Measurements from ENCODE around the gene TRMT2A.

Gene TRMT2A

GRCh38 chr22:20116376-20116950 lies 563 bp downstream of the TRMT2A start:
- Histone ChIP-seq H3K27me3 (ENCODE audit: control insufficient read depth in 1 of 2, insufficient read depth in 2 of 2, low read length in 2 of 2) (no peaks in the 10 kb centered on the region), H3K9ac (ENCODE audit: low read length in 2 of 2) (peak overlapping the region; percentile 78 to 93), H3K36me3 (ENCODE audit: control insufficient read depth in 2 of 2, insufficient read depth in 2 of 2, low read length in 2 of 2) (peaks cover 29 to 32% of the 10 kb centered on the region in 2 donors), H3K4me3 (ENCODE audit: low read length in 2 of 2) (peak overlapping the region; percentile 71 to 90), H3K27ac (ENCODE audit: low read length) (peak overlapping the region; percentile 80), H3K4me1 (ENCODE audit: control insufficient read depth, insufficient read depth, low read length) (peaks cover 35% of the 10 kb centered on the region), H3K9me3 (ENCODE audit: control insufficient read depth in 2 of 2, low read length in 2 of 2) (no peaks in the 10 kb centered on the region)

- peaks cover 35% of the 10 kb centered on the region for H3K4me1 ChIP-seq (ENCODE audit: control insufficient read depth, insufficient read depth, low read length)
- H3K36me3 ChIP-seq (ENCODE audit: control insufficient read depth in 2 of 2, insufficient read depth in 2 of 2, low read length in 2 of 2), result peaks cover 29 to 32% of the 10 kb centered on the region in 2 donors
These were observed 1.2 kb downstream of the TRMT2A start, which contains the start of gene RANBP1 for GRCh38 chr22:20115691-20116375. Gene RANBP1 (plus strand): TSS chr22:20116104. CDS start chr22:20116185, 81 bp downstream.

GRCh38 chr22:20114506-20115475 lies 2.2 kb downstream of the TRMT2A start:
- Histone ChIP-seq H3K9me3 (ENCODE audit: control insufficient read depth in 2 of 2, low read length in 2 of 2) (no peaks in the 10 kb centered on the region), H3K9ac (ENCODE audit: low read length in 2 of 2) (no peak overlapping the region), H3K27ac (ENCODE audit: low read length) (no peak overlapping the region), H3K4me3 (ENCODE audit: low read length in 2 of 2) (no peak overlapping the region), H3K27me3 (ENCODE audit: control insufficient read depth in 1 of 2, insufficient read depth in 2 of 2, low read length in 2 of 2) (no peaks in the 10 kb centered on the region), H3K4me1 (ENCODE audit: control insufficient read depth, insufficient read depth, low read length) (peaks cover 30% of the 10 kb centered on the region), H3K36me3 (ENCODE audit: control insufficient read depth in 2 of 2, insufficient read depth in 2 of 2, low read length in 2 of 2) (peaks cover 32 to 33% of the 10 kb centered on the region in 2 donors)

More at GRCh38 chr22:20115691-20116375, 1.2 kb downstream of the TRMT2A start, which contains the start of gene RANBP1:
- Histone ChIP-seq H3K9me3 (ENCODE audit: control insufficient read depth in 2 of 2, low read length in 2 of 2) (no peaks in the 10 kb centered on the region), H3K4me3 (ENCODE audit: low read length in 2 of 2) (peak within 1 kb of the TSS; percentile 71 to 90), H3K9ac (ENCODE audit: low read length in 2 of 2) (peak within 1 kb of the TSS; percentile 78 to 93), H3K27me3 (ENCODE audit: control insufficient read depth in 1 of 2, insufficient read depth in 2 of 2, low read length in 2 of 2) (no peaks in the 10 kb centered on the region), H3K27ac (ENCODE audit: low read length) (peak within 1 kb of the TSS; percentile 80)

GRCh38 chr22:20113551-20114310 lies 3.3 kb downstream of the TRMT2A start:
- Histone ChIP-seq H3K27ac (ENCODE audit: low read length) (no peak overlapping the region), H3K4me3 (ENCODE audit: low read length in 2 of 2) (no peak overlapping the region), H3K4me1 (ENCODE audit: control insufficient read depth, insufficient read depth, low read length) (peaks cover 26% of the 10 kb centered on the region), H3K9ac (ENCODE audit: low read length in 2 of 2) (no peak overlapping the region), H3K27me3 (ENCODE audit: control insufficient read depth in 1 of 2, insufficient read depth in 2 of 2, low read length in 2 of 2) (no peaks in the 10 kb centered on the region), H3K36me3 (ENCODE audit: control insufficient read depth in 2 of 2, insufficient read depth in 2 of 2, low read length in 2 of 2) (peaks cover 34 to 35% of the 10 kb centered on the region in 2 donors), H3K9me3 (ENCODE audit: control insufficient read depth in 2 of 2, low read length in 2 of 2) (no peaks in the 10 kb centered on the region)

DNA sequence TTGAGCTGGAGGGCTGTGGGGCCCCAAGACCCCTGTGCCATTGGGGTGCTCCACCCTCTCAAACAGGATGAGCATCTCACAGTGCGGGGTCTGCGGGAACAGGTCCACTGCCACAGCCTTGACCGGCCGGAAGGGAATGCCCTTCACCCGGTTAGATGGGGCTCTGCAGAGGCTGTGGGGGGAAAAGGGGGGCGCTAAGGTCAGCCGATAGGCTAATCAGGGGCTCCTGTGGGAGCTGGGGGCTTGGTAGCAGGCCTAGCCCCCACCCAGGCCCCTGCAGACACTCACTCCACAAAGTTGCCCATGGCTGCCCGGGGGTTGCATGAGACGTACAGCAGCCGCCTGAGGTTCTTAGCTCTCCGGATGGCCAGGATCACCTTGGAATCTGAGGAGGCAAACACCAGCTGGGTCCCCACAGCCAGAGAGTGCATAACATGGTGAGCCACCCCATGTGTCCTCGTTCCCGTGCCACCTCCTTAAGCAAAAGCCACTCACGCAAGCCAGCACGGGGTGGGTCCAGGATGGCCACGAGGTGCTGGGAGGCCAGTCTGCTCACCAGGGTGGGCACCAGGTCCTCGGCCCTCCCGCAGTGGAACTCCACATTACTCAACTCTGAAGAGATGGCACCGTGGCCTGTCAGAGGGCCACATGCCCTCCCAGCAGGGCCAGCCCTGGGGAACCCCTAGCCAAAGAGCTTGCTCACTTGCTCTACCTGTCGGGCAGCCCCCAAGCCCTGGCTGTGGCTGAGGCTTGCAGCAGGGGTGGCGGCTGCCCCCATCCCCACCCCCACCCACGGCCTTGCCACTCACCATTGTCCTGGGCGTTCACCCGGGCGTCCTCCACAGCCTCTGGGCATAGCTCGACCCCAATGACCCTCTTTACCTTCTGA lies 4.2 kb downstream of the TRMT2A start:
- Histone ChIP-seq H3K27ac (ENCODE audit: low read length) (peak overlapping the region; percentile 1), H3K27me3 (ENCODE audit: control insufficient read depth in 1 of 2, insufficient read depth in 2 of 2, low read length in 2 of 2) (no peaks in the 10 kb centered on the region), H3K36me3 (ENCODE audit: control insufficient read depth in 2 of 2, insufficient read depth in 2 of 2, low read length in 2 of 2) (peaks cover 37 to 42% of the 10 kb centered on the region in 2 donors), H3K9ac (ENCODE audit: low read length in 2 of 2) (no peak overlapping the region), H3K4me1 (ENCODE audit: control insufficient read depth, insufficient read depth, low read length) (peaks cover 21% of the 10 kb centered on the region), H3K9me3 (ENCODE audit: control insufficient read depth in 2 of 2, low read length in 2 of 2) (no peaks in the 10 kb centered on the region), H3K4me3 (ENCODE audit: low read length in 2 of 2) (no peak overlapping the region)

GRCh38 chr22:20111689-20112622 lies 5.1 kb downstream of the TRMT2A start:
- H3K36me3 ChIP-seq (ENCODE audit: control insufficient read depth in 2 of 2, insufficient read depth in 2 of 2, low read length in 2 of 2), result peaks cover 46 to 51% of the 10 kb centered on the region in 2 donors
- no peak overlapping the region for H3K9ac ChIP-seq (ENCODE audit: low read length in 2 of 2)
- no peaks in the 10 kb centered on the region for H3K9me3 ChIP-seq (ENCODE audit: control insufficient read depth in 2 of 2, low read length in 2 of 2)
- H3K27ac ChIP-seq (ENCODE audit: low read length), result no peak overlapping the region
- no peak overlapping the region for H3K4me3 ChIP-seq (ENCODE audit: low read length in 2 of 2)
- peaks cover 18% of the 10 kb centered on the region for H3K4me1 ChIP-seq (ENCODE audit: control insufficient read depth, insufficient read depth, low read length)
- no peaks in the 10 kb centered on the region for H3K27me3 ChIP-seq (ENCODE audit: control insufficient read depth in 1 of 2, insufficient read depth in 2 of 2, low read length in 2 of 2)

DNA sequence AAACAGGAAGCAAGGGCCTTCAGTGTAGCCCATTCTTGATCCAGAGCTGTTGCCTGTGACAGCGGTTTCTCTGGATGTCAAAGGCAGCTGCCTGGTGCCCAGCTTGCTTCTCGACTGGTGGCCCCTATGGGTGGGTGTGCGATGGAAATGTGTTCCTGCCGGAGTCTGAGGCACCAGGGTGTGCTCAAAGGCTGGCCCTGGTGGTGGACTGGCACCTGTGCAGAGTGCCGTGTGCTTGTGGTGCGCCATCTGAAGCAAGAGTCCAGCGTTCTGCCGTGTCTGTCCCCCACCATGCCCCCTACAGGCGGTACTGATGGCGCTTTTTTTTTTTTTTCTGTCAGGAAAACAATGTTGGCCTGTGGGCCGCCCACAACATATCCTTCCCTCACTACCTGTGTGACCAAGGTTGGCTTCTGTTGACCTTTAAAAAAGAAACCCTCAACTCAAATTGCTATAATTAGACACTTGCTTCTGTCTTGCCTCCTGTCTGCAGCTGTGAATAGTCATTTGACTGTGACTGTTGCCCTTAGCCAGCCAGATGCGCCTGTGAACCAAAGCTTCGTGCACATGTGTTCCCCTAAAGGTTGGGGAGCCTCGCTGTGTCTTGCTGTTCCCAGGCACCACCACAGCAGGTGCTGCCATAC lies 5.9 kb downstream of the TRMT2A start:
- Histone ChIP-seq H3K9ac (ENCODE audit: low read length in 2 of 2) (no peak overlapping the region), H3K9me3 (ENCODE audit: control insufficient read depth in 2 of 2, low read length in 2 of 2) (no peaks in the 10 kb centered on the region), H3K4me3 (ENCODE audit: low read length in 2 of 2) (no peak overlapping the region), H3K27me3 (ENCODE audit: control insufficient read depth in 1 of 2, insufficient read depth in 2 of 2, low read length in 2 of 2) (no peaks in the 10 kb centered on the region), H3K27ac (ENCODE audit: low read length) (no peak overlapping the region), H3K4me1 (ENCODE audit: control insufficient read depth, insufficient read depth, low read length) (peaks cover 15% of the 10 kb centered on the region), H3K36me3 (ENCODE audit: control insufficient read depth in 2 of 2, insufficient read depth in 2 of 2, low read length in 2 of 2) (peaks cover 53 to 59% of the 10 kb centered on the region in 2 donors)

GRCh38 chr22:20110359-20110985 lies 6.6 kb downstream of the TRMT2A start:
- Histone ChIP-seq H3K36me3 (ENCODE audit: control insufficient read depth in 2 of 2, insufficient read depth in 2 of 2, low read length in 2 of 2) (peaks cover 59 to 64% of the 10 kb centered on the region in 2 donors), H3K27ac (ENCODE audit: low read length) (no peak overlapping the region), H3K27me3 (ENCODE audit: control insufficient read depth in 1 of 2, insufficient read depth in 2 of 2, low read length in 2 of 2) (no peaks in the 10 kb centered on the region), H3K4me1 (ENCODE audit: control insufficient read depth, insufficient read depth, low read length) (peaks cover 8% of the 10 kb centered on the region), H3K9me3 (ENCODE audit: control insufficient read depth in 2 of 2, low read length in 2 of 2) (no peaks in the 10 kb centered on the region), H3K4me3 (ENCODE audit: low read length in 2 of 2) (no peak overlapping the region), H3K9ac (ENCODE audit: low read length in 2 of 2) (no peak overlapping the region)
